HTR-8/SVneo (cell line): ENCODE results near the gene GFAP.

Source experiments
- DNase-seq: peaks from one replicate; pipeline ENCODE4 v3.0.0; 2011; ENCODE audit warnings: low spot score, mixed read lengths; ENCODE audit not compliant: insufficient read length
- FAIRE-seq: peaks from 2 replicates; lab custom pipeline; 2011; peaks lifted over from hg19 to GRCh38; lab: Jason Lieb, UNC

Gene GFAP

GRCh38 chr17:44932096-44932786, 16.9 kb upstream of the GFAP start:
- no peak for DNase-seq

GRCh38 chr17:44931376-44931775, 16.1 kb upstream of the GFAP start:
- peak; percentile 79 for FAIRE-seq

More at GRCh38 chr17:44932096-44932786, 16.9 kb upstream of the GFAP start:
- FAIRE-seq = no peak

GRCh38 chr17:44930667-44931066, 15.4 kb upstream of the GFAP start:
- FAIRE-seq = no peak

More at GRCh38 chr17:44931376-44931775, 16.1 kb upstream of the GFAP start:
- DNase-seq = no peak

GRCh38 chr17:44928950-44929720, 13.8 kb upstream of the GFAP start:
- DNase-seq (no peak), FAIRE-seq (peak; percentile 72)

More at GRCh38 chr17:44930667-44931066, 15.4 kb upstream of the GFAP start:
- DNase-seq = no peak

- FAIRE-seq = no peak
- DNase-seq = no peak
These were observed 12.8 kb upstream of the GFAP start for GRCh38 chr17:44928136-44928535.

GRCh38 chr17:44927696-44928095, 12.4 kb upstream of the GFAP start:
- no peak for DNase-seq
- FAIRE-seq = no peak

- FAIRE-seq (no peak), DNase-seq (no peak)
These were observed 11.7 kb upstream of the GFAP start for GRCh38 chr17:44926821-44927525.

GRCh38 chr17:44925731-44926697, 10.7 kb upstream of the GFAP start:
- peak; percentile 70 for FAIRE-seq
- no peak for DNase-seq

- FAIRE-seq (no peak), DNase-seq (no peak)
These were observed 8.8 kb upstream of the GFAP start for GRCh38 chr17:44924107-44924544.

GRCh38 chr17:44922746-44923470, 7.6 kb upstream of the GFAP start:
- FAIRE-seq = peak; percentile 77

GRCh38 chr17:44922136-44922535, 6.8 kb upstream of the GFAP start:
- no peak for DNase-seq
- FAIRE-seq = peak; percentile 80

More at GRCh38 chr17:44922746-44923470, 7.6 kb upstream of the GFAP start:
- DNase-seq = no peak

GRCh38 chr17:44921122-44921882, 6.0 kb upstream of the GFAP start:
- no peak for DNase-seq
- FAIRE-seq = no peak

GRCh38 chr17:44920565-44920940, 5.3 kb upstream of the GFAP start:
- DNase-seq = no peak
- no peak for FAIRE-seq

- FAIRE-seq = peak; percentile 99
- DNase-seq = peak; percentile 96
These were observed 4.7 kb upstream of the GFAP start for GRCh38 chr17:44919885-44920564.

- FAIRE-seq (no peak), DNase-seq (no peak)
These were observed 4.1 kb upstream of the GFAP start for GRCh38 chr17:44919411-44919810.

GRCh38 chr17:44918006-44918405, 2.7 kb upstream of the GFAP start:
- FAIRE-seq (no peak), DNase-seq (no peak)

GRCh38 chr17:44917456-44917855, 2.2 kb upstream of the GFAP start:
- DNase-seq (no peak), FAIRE-seq (peak; percentile 77)

- DNase-seq = peak; percentile 73
- peak; percentile 76 for FAIRE-seq
These were observed 1.5 kb upstream of the GFAP start for GRCh38 chr17:44916781-44917241.
